Activated CD8-positive, alpha-beta memory T cell treated with anti-CD3 and anti-CD28 coated beads for 1 hour (primary cell): Measurements from ENCODE around the gene SPHK1.

Source experiments
- DNase-seq, 2 donors: peaks; one replicate each; pipeline ENCODE4 v3.0.0-alpha.2; 2020; ENCODE audit warnings: low read depth in 1 of 2; ENCODE audit errors: extremely low read depth in 1 of 2

SPHK1 gene

GRCh38 chr17:76363107-76363842 is 21.1 kb upstream of the SPHK1 start:
- DNase-seq, result no peak

GRCh38 chr17:76365256-76365903 is 19.0 kb upstream of the SPHK1 start:
- DNase-seq, result no peak

- DNase-seq, result no peak
These were observed 18.2 kb upstream of the SPHK1 start for GRCh38 chr17:76366247-76366646.

GRCh38 chr17:76367642-76368041 is 16.8 kb upstream of the SPHK1 start:
- DNase-seq, result no peak

- no peak for DNase-seq
These were observed 15.9 kb upstream of the SPHK1 start for GRCh38 chr17:76368545-76368944.

- DNase-seq, result no peak
These were observed 15.0 kb upstream of the SPHK1 start for GRCh38 chr17:76369379-76369778.

- DNase-seq, result no peak
These were observed 14.6 kb upstream of the SPHK1 start for GRCh38 chr17:76369804-76370203.

GRCh38 chr17:76370261-76370993 is 14.0 kb upstream of the SPHK1 start:
- DNase-seq, result no peak

- no peak for DNase-seq
These were observed 12.5 kb upstream of the SPHK1 start for GRCh38 chr17:76371656-76372628.

- no peak for DNase-seq
These were observed 7.9 kb upstream of the SPHK1 start for GRCh38 chr17:76376318-76377133.

GRCh38 chr17:76378548-76379274 is 5.7 kb upstream of the SPHK1 start:
- DNase-seq, result no peak

GRCh38 chr17:76379275-76379641 is 5.2 kb upstream of the SPHK1 start:
- no peak for DNase-seq

GRCh38 chr17:76379646-76380376 is 4.6 kb upstream of the SPHK1 start:
- no peak for DNase-seq

GRCh38 chr17:76381633-76382350 is 2.6 kb upstream of the SPHK1 start:
- DNase-seq, result no peak

- DNase-seq, result no peak
These were observed 2.0 kb upstream of the SPHK1 start for GRCh38 chr17:76382351-76382802.

- DNase-seq, result peak in 1 of 2 donors; percentile 39
These were observed 1.4 kb upstream of the SPHK1 start for GRCh38 chr17:76382803-76383545.

GRCh38 chr17:76383546-76384221 is 725 bp upstream of the SPHK1 start:
- peak in 1 of 2 donors; percentile 19 for DNase-seq
